Aorta (tissue), 5 donors: ENCODE measurements around the gene ABHD16B. TPM values are rescaled to one million over a fixed set of nuclear protein-coding genes. Genes with fewer than 3 reads are reported as not detected.

Experiments
- ATAC-seq: fragments of 200-7000 bp; cut with Tn5 transposase; one replicate; pipeline ENCODE4 v1.9.1; 2022; ENCODE audit warnings: moderate library complexity; ENCODE audit not compliant: low FRiP score
- DNase-seq, 2 donors: peaks; one replicate each; pipeline ENCODE4 v3.0.0-alpha.2; 2020
- H3K27ac ChIP-seq, 2 donors: one replicate each; pipeline ENCODE4 v1.5.1; 2013; ENCODE audit warnings: low read length in 2 of 2, mild to moderate bottlenecking in 2 of 2, moderate library complexity in 2 of 2, control low read depth in 1 of 2, inconsistent platforms in 1 of 2, low read depth in 1 of 2
- H3K27me3 ChIP-seq, 2 donors: one replicate each; pipeline ENCODE4 v1.6.1; 2013; ENCODE audit warnings: control low read depth in 1 of 2, low read length in 1 of 2, mild to moderate bottlenecking in 1 of 2, moderate library complexity in 1 of 2; ENCODE audit not compliant: insufficient read depth in 2 of 2, control insufficient read depth in 1 of 2
- H3K36me3 ChIP-seq, 2 donors: one replicate each; pipeline ENCODE4 v1.6.1; 2013; ENCODE audit warnings: control low read depth in 1 of 2, low read length in 1 of 2, mild to moderate bottlenecking in 1 of 2; ENCODE audit not compliant: insufficient read depth in 2 of 2, control insufficient read depth in 1 of 2
- H3K4me1 ChIP-seq, 2 donors: one replicate each; pipeline ENCODE4 v1.6.1; 2013; ENCODE audit warnings: low read length in 2 of 2, control low read depth in 1 of 2, mild to moderate bottlenecking in 1 of 2, moderate library complexity in 1 of 2; ENCODE audit not compliant: insufficient read depth in 2 of 2, control insufficient read depth in 1 of 2
- H3K4me3 ChIP-seq, 2 donors: one replicate each; pipeline ENCODE4 v1.5.1; 2013; ENCODE audit warnings: low read length in 2 of 2, control low read depth in 1 of 2, mild to moderate bottlenecking in 1 of 2
- H3K9me3 ChIP-seq: one replicate; pipeline ENCODE4 v1.6.1; 2013; ENCODE audit warnings: mild to moderate bottlenecking, low read length; ENCODE audit not compliant: control insufficient read depth
- WGBS, 2 donors: extraction: QIAGEN DNeasy Blood & Tissue Kit; methylation state at CpG; one replicate each; pipeline ENCODE4 v1.1.7; 2013; 5-methylcytosine and 5-hydroxymethylcytosine counted together
- intact Hi-C, 2 donors: fragments of 100-400 bp; cut with DNase I; formaldehyde crosslinking; loops; one replicate each; pipeline versions ENCODE4 v1.14.2 to v1.15.0; 2022
- polyA plus RNA-seq, 2 donors: library from polyadenylated mRNA; stranded (reverse); fragments of 200-250 nt; gene quantifications; one replicate each; pipeline ENCODE4 v1.2.3, GENCODE V29; 2013
- total RNA-seq, 2 donors: library from RNA; stranded (reverse); fragmentation: NEBNext Ultra II Directional; extraction: Animal tissue kit (Norgen Biotek cat#: 25700); gene quantifications; one replicate each; pipeline ENCODE4 v1.2.1, GENCODE V29; 2021
- donor health status: healthy with polysubstance abuse.
- donor health status: Bipolar disorder and iron deficiency.
- donor health status: DM: no; HTN: no; CAD: no.
- donor health status: DM: no; HTN: no; CAD: no.
- donor health status: DM: yes; HTN: yes; CAD: no.

The ABHD16B gene
- total and polyA plus RNA-seq, 4 donors: 0.38 TPM; not detected in 3

DNA sequence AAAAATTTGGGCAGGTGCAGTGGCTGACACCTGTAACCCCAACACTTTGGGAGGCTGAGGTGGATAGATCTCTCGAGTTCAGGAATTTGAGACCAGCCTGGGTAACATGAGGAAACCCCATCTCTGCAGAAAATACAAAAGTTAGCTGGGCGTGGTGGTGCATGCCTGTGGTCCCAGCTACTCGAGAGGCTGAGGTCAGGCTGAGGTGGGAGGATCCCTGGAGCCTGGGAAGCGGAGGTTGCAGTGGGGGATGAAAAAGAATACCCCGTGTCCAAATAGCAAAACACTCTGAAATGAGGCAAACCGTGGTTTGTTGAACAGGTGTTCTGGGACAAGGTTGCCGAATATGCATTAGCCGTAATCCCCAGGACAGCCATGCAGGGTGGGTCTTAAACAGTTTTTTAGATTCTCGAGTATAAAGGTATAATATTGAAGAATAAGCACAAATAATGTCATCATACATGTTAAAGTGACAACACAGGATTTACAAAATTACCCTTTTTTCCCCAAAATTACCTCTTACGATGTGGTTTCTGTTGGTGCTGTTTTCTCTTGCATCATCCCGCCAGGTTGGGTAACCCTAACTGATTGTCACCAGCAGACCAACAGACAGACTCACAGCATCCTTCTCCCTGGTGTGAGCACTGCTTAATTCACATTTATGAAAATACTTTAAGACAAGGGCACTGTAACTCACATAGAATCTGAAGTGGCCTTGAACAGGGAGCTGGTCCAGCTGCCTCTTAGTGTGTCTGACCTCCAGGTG is 42.7 kb downstream of the ABHD16B start:
- H3K9me3 ChIP-seq: no peaks in the 10 kb centered on the region
- intact Hi-C loops: no loop called here
- no peak overlapping the region for H3K4me3 ChIP-seq
- no peak for DNase-seq
- no peaks in the 10 kb centered on the region for H3K4me1 ChIP-seq
- ATAC-seq: no peak
- H3K36me3 ChIP-seq: no peaks in the 10 kb centered on the region
- WGBS, 2 donors: 89 to 91% methylated on average over 11 of the region's 11 CpGs
- no peaks in the 10 kb centered on the region for H3K27me3 ChIP-seq
- no peak overlapping the region for H3K27ac ChIP-seq

DNA sequence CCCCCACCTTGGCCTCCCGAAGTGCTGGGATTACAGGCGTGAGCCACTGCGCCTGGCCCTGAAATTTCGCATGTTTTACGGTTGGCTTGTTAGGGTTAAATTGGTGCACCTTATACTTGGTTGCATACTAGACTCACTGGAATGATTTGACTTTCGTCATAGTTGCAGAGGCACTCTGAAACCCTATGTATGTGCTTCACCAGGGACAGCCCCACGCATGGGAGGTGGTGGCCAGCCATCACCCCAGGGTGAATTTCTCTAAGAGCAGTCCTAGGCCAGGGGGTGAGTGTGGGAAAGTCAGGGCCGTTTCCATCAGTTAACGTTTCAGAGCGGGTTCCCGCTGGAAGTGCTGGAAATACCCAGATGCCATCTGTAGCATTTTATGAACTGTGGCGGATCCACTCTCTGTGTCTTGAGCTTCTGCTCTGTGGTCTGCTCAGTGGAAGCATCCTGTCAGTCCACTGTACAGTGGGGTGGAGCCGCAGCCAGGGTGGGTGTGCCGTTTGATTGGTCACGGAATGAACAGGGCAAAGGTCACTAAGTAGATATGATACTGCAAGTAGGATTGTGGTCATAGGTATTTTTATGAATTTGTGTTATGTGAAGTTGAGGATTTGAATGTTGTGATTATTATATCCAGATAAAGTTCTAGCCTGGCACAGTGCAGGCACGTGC is 46.8 kb downstream of the ABHD16B start:
- DNase-seq (no peak), ATAC-seq (no peak)
- Histone ChIP-seq H3K9me3 (no peaks in the 10 kb centered on the region), H3K27ac (no peak overlapping the region), H3K36me3 (no peaks in the 10 kb centered on the region), H3K4me3 (no peak overlapping the region), H3K27me3 (no peaks in the 10 kb centered on the region), H3K4me1 (no peaks in the 10 kb centered on the region)
- intact Hi-C loops: no loop called here
- WGBS, 2 donors: 78 to 81% methylated on average over 16 of the region's 16 CpGs

DNA sequence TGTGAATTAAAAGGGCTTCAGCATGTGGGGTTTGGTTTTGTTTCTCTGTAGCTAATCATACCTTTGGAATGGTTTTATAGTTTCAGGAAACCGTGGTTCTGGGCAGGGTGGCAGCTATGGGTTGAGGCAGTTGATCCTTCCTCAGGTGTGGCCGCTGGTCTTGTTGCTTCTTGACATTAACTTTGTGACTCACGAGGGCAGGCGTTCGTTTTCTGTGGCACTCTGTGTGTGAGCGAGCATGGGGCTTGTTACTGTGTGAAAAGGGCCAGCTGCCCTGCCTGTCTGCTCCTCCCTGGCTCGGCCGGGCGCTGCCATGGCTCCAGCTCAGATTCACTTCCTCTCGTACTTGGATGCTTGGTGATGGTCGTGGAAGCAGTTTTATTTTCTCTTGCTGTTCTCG is 49.9 kb downstream of the ABHD16B start:
- H3K27ac ChIP-seq: no peak overlapping the region
- H3K36me3 ChIP-seq: no peaks in the 10 kb centered on the region
- no peak overlapping the region for H3K4me3 ChIP-seq
- intact Hi-C loops: no loop called here
- no peaks in the 10 kb centered on the region for H3K27me3 ChIP-seq
- H3K4me1 ChIP-seq: no peaks in the 10 kb centered on the region
- ATAC-seq (peak; percentile 39), DNase-seq (peak in 1 of 2 donors; percentile 73)
- no peaks in the 10 kb centered on the region for H3K9me3 ChIP-seq
- 19 to 20% methylated on average over 12 of the region's 12 CpGs for WGBS, 2 donors

Other genes with a start within 250 kb of the ABHD16B start
- 10 to 100 TPM; 10.2 to 10.3 TPM for gene GMEB2, start 234.4 kb upstream of the ABHD16B start, total RNA-seq
- 1 to 10 TPM; 3.9 to 9.6 TPM for gene GMEB2, start 234.4 kb upstream of the ABHD16B start, polyA plus RNA-seq
- 10 to 100 TPM; 10.5 to 31.2 TPM for gene STMN3, start 208.1 kb upstream of the ABHD16B start, total RNA-seq
- 10 to 100 TPM; 11.3 to 26.1 TPM for gene STMN3, start 208.1 kb upstream of the ABHD16B start, polyA plus RNA-seq
- 10 to 100 TPM; 35.5 to 43.0 TPM for gene RTEL1, start 203.2 kb upstream of the ABHD16B start, total RNA-seq
- gene RTEL1, start 203.2 kb upstream of the ABHD16B start, polyA plus RNA-seq: 100 to 1,000 TPM in 1 of 2 donors, 1 to 10 TPM in 1; 6.8 to 114 TPM
- 10 to 100 TPM in 1 of 2 donors, 1 to 10 TPM in 1; 5.9 to 11.5 TPM for gene TNFRSF6B, start 164.8 kb upstream of the ABHD16B start, total RNA-seq
- gene TNFRSF6B, start 164.8 kb upstream of the ABHD16B start, polyA plus RNA-seq: 10 to 100 TPM in 1 of 2 donors, 1 to 10 TPM in 1; 2.1 to 73.9 TPM
- gene ARFRP1, start 153.5 kb upstream of the ABHD16B start, total RNA-seq: 10 to 100 TPM; 46.3 to 51.7 TPM
- gene ARFRP1, start 153.5 kb upstream of the ABHD16B start, polyA plus RNA-seq: 10 to 100 TPM; 28.9 to 76.2 TPM
- 10 to 100 TPM; 20.8 to 28.6 TPM for gene ZGPAT, start 153.5 kb upstream of the ABHD16B start, total RNA-seq
- 10 to 100 TPM; 22.5 to 49.5 TPM for gene ZGPAT, start 153.5 kb upstream of the ABHD16B start, polyA plus RNA-seq
- 1 to 10 TPM; 6.5 to 7.4 TPM for gene LIME1, start 124.8 kb upstream of the ABHD16B start, total RNA-seq
- 10 to 100 TPM in 1 of 2 donors, 1 to 10 TPM in 1; 9.9 to 57.6 TPM for gene LIME1, start 124.8 kb upstream of the ABHD16B start, polyA plus RNA-seq
- gene SLC2A4RG, start 121.7 kb upstream of the ABHD16B start, total RNA-seq: 10 to 100 TPM; 49.9 to 72.4 TPM
- gene SLC2A4RG, start 121.7 kb upstream of the ABHD16B start, polyA plus RNA-seq: 10 to 100 TPM; 24.7 to 86.7 TPM
- 10 to 100 TPM; 17.4 to 22.7 TPM for gene ZBTB46, start 30.2 kb upstream of the ABHD16B start, total RNA-seq
- gene ZBTB46, start 30.2 kb upstream of the ABHD16B start, polyA plus RNA-seq: 1 to 10 TPM in 1 of 2 donors, under 1 TPM in 1; 0.50 to 2.1 TPM
- gene TPD52L2, start 3.8 kb downstream of the ABHD16B start, total RNA-seq: 100 to 1,000 TPM in 1 of 2 donors, 10 to 100 TPM in 1; 91.2 to 110 TPM
- gene TPD52L2, start 3.8 kb downstream of the ABHD16B start, polyA plus RNA-seq: 100 to 1,000 TPM in 1 of 2 donors, 10 to 100 TPM in 1; 89.8 to 112 TPM
- gene DNAJC5, start 33.6 kb downstream of the ABHD16B start, total RNA-seq: 10 to 100 TPM; 34.6 to 38.1 TPM
- gene DNAJC5, start 33.6 kb downstream of the ABHD16B start, polyA plus RNA-seq: 10 to 100 TPM; 16.2 to 17.2 TPM
- gene UCKL1, start 94.9 kb downstream of the ABHD16B start, total RNA-seq: 10 to 100 TPM; 27.2 to 39.5 TPM
- gene UCKL1, start 94.9 kb downstream of the ABHD16B start, polyA plus RNA-seq: 10 to 100 TPM; 24.3 to 85.0 TPM
- gene ZNF512B, start 108.4 kb downstream of the ABHD16B start, total RNA-seq: 10 to 100 TPM; 10.8 to 16.5 TPM
- 10 to 100 TPM in 1 of 2 donors, 1 to 10 TPM in 1; 1.5 to 10.8 TPM for gene ZNF512B, start 108.4 kb downstream of the ABHD16B start, polyA plus RNA-seq
- 1 to 10 TPM in 1 of 2 donors, under 1 TPM in 1; 0.84 to 4.1 TPM for gene SAMD10, start 118.1 kb downstream of the ABHD16B start, total RNA-seq
- 1 to 10 TPM; 1.8 to 2.0 TPM for gene SAMD10, start 118.1 kb downstream of the ABHD16B start, polyA plus RNA-seq
- 10 to 100 TPM; 50.3 to 59.1 TPM for gene PRPF6, start 119.6 kb downstream of the ABHD16B start, total RNA-seq
- 10 to 100 TPM; 20.9 to 53.3 TPM for gene PRPF6, start 119.6 kb downstream of the ABHD16B start, polyA plus RNA-seq
- 1 to 10 TPM; 1.7 to 2.8 TPM for gene C20orf204, start 174.7 kb downstream of the ABHD16B start, total RNA-seq
- gene C20orf204, start 174.7 kb downstream of the ABHD16B start, polyA plus RNA-seq: 1 to 10 TPM in 1 of 2 donors, not detected in 1; 2.1 TPM
- 100 to 1,000 TPM in 1 of 2 donors, 10 to 100 TPM in 1; 43.2 to 186 TPM for gene SOX18, start 188.1 kb downstream of the ABHD16B start, total RNA-seq
- 1 to 10 TPM; 1.3 to 2.6 TPM for gene SOX18, start 188.1 kb downstream of the ABHD16B start, polyA plus RNA-seq
- gene TCEA2, start 201.7 kb downstream of the ABHD16B start, total RNA-seq: 10 to 100 TPM; 45.5 to 71.1 TPM
- gene TCEA2, start 201.7 kb downstream of the ABHD16B start, polyA plus RNA-seq: 10 to 100 TPM; 26.2 to 80.1 TPM
- 10 to 100 TPM; 19.0 to 20.1 TPM for gene RGS19, start 218.0 kb downstream of the ABHD16B start, total RNA-seq
- 10 to 100 TPM; 10.8 to 23.8 TPM for gene RGS19, start 218.0 kb downstream of the ABHD16B start, polyA plus RNA-seq
- gene OPRL1, start 218.6 kb downstream of the ABHD16B start, total RNA-seq: 1 to 10 TPM in 1 of 2 donors, under 1 TPM in 1; 0.78 to 2.9 TPM
- gene OPRL1, start 218.6 kb downstream of the ABHD16B start, polyA plus RNA-seq: 1 to 10 TPM in 1 of 2 donors, under 1 TPM in 1; 0.72 to 1.1 TPM
- not detected for gene LKAAEAR1, start 222.9 kb downstream of the ABHD16B start, total RNA-seq
- gene LKAAEAR1, start 222.9 kb downstream of the ABHD16B start, polyA plus RNA-seq: not detected
- not detected for gene NPBWR2, start 246.1 kb downstream of the ABHD16B start, total RNA-seq
- not detected for gene NPBWR2, start 246.1 kb downstream of the ABHD16B start, polyA plus RNA-seq